Neural crest cell (in vitro differentiated cells): ENCODE measurements around the gene CEP126. TPM values are rescaled to one million over a fixed set of nuclear protein-coding genes. Genes with fewer than 3 reads are reported as not detected.

Experiments used
- DNase-seq: peaks from one replicate; pipeline ENCODE4 v3.0.0; 2021; ENCODE audit warnings: low read depth, mixed read lengths, low spot score
- H3K27ac Mint-ChIP-seq: one replicate; pipeline ENCODE4 v1.8.0; 2021; ENCODE audit warnings: mild to moderate bottlenecking, mixed read lengths; ENCODE audit not compliant: unreplicated experiment
- H3K27me3 Mint-ChIP-seq: 2 replicates; pipeline ENCODE4 v1.8.0; 2021; ENCODE audit warnings: low read depth, mild to moderate bottlenecking, mixed read lengths
- H3K36me3 Mint-ChIP-seq: 2 replicates; pipeline ENCODE4 v1.8.0; 2021; ENCODE audit warnings: low read depth, mild to moderate bottlenecking, mixed read lengths
- H3K4me1 Mint-ChIP-seq: 2 replicates; pipeline ENCODE4 v1.8.0; 2021; ENCODE audit warnings: mixed read lengths
- H3K4me3 Mint-ChIP-seq: one replicate; pipeline ENCODE4 v1.8.0; 2021; ENCODE audit warnings: mild to moderate bottlenecking, mixed read lengths
- H3K9me3 Mint-ChIP-seq: 2 replicates; pipeline ENCODE4 v1.8.0; 2021; ENCODE audit warnings: mixed read lengths
- total RNA-seq: library from RNA; stranded (reverse); gene quantifications from 2 replicates; pipeline ENCODE4 v1.2.1, GENCODE V29; 2021
- TF ChIP-seq, protein P1 (sequence below): fragments of 200-600 bp; sonication (generic); conservative IDR thresholded peaks from 2 replicates; pipeline ENCODE4 v1.5.0; 2021; ENCODE audit warnings: antibody characterized with exemption, mild to moderate bottlenecking

The CEP126 gene
- total RNA-seq, 1 donor from 2014 or later, result 2.1 TPM

DNA sequence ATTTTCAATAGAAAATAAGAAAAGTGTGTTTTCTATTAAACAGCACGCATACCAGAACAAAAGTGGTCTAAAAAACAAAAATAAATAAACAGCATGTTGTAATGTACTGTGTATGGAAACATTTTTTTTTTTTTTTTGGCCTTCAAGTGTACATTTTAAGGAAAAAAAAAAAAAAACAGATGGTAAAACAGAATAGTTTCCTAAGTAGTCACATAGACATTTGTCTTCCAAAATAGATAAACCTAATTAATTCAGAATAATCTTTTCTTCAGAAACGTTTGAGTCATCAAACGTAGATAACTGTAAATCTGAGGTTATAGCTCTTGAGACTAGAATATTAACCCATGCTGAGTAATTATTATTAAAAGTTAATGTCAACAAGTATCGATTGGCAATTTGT lies 132.0 kb downstream of the CEP126 start:
- no peak for DNase-seq
- peak overlapping the region; percentile 85 for H3K4me3 Mint-ChIP-seq
- TF ChIP-seq, protein P1, sequence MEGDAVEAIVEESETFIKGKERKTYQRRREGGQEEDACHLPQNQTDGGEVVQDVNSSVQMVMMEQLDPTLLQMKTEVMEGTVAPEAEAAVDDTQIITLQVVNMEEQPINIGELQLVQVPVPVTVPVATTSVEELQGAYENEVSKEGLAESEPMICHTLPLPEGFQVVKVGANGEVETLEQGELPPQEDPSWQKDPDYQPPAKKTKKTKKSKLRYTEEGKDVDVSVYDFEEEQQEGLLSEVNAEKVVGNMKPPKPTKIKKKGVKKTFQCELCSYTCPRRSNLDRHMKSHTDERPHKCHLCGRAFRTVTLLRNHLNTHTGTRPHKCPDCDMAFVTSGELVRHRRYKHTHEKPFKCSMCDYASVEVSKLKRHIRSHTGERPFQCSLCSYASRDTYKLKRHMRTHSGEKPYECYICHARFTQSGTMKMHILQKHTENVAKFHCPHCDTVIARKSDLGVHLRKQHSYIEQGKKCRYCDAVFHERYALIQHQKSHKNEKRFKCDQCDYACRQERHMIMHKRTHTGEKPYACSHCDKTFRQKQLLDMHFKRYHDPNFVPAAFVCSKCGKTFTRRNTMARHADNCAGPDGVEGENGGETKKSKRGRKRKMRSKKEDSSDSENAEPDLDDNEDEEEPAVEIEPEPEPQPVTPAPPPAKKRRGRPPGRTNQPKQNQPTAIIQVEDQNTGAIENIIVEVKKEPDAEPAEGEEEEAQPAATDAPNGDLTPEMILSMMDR, result no peak
- H3K4me1 Mint-ChIP-seq, result peaks cover 23% of the 10 kb centered on the region
- no peaks in the 10 kb centered on the region for H3K9me3 Mint-ChIP-seq
- H3K36me3 Mint-ChIP-seq, result no peaks in the 10 kb centered on the region
- H3K27ac Mint-ChIP-seq, result no peak overlapping the region
- H3K27me3 Mint-ChIP-seq, result peaks cover 2% of the 10 kb centered on the region

DNA sequence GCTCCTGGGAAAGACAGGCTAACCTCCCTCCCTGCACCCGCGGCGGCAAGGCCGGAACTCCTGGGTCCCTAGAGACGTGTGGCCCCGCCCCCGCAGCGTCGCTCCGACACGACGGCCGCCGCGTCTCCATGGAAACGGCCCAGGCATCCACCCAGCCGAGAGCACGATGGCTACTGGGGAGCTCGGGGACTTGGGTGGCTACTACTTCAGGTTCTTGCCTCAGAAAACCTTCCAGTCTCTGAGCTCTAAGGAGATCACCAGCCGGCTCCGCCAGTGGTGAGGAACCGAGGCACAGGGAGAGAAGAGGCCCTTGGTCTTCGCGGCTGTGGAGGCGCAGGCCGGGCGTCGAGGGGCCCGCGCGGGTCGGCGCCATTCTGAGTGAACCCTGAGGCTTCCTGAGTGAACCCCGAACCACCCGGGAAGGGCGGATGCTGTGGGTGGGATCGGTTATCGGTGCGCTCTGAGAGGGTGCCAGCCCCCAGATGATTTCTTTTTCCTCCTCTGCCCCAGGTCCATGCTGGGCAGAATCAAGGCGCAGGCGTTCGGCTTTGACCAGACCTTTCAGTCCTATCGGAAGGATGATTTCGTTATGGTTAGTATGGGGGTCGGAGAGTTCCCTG lies 132.6 kb downstream of the CEP126 start, which contains the start of gene CFAP300:
Gene CFAP300 (plus strand): TSS at position 133 of the 620 bp plus-strand sequence. CDS start 34 bp downstream, at position 167.
- TF ChIP-seq, protein P1, result no peak
- Mint-ChIP-seq H3K27me3 (peaks cover 2% of the 10 kb centered on the region), H3K9me3 (no peaks in the 10 kb centered on the region), H3K36me3 (no peaks in the 10 kb centered on the region), H3K27ac (peak within 1 kb of the TSS; percentile 94), H3K4me3 (peak within 1 kb of the TSS; percentile 85), H3K4me1 (peaks cover 23% of the 10 kb centered on the region)
- peak; percentile 70 for DNase-seq

Other genes with a start within 250 kb of the CEP126 start
- gene ANGPTL5, start 1.5 kb downstream of the CEP126 start, total RNA-seq, result not detected in 2 replicates
- gene CFAP300, start 132.4 kb downstream of the CEP126 start, total RNA-seq, result 6.2 and 6.4 TPM in 2 replicates
- gene YAP1, start 195.4 kb downstream of the CEP126 start, total RNA-seq, result 138 and 142 TPM in 2 replicates